Lower leg skin (tissue), 4 donors: Measurements from ENCODE around the gene AMOT. TPM values are rescaled to one million over a fixed set of nuclear protein-coding genes. Genes with fewer than 3 reads are reported as not detected.

Source experiments
- DNase-seq, 2 donors: peaks; one replicate each; pipeline ENCODE4 v3.0.0-alpha.2; 2019; ENCODE audit warnings: low spot score in 2 of 2
- H3K4me3 ChIP-seq: fragments of 200-600 bp; sonication (generic); 2 replicates; pipeline ENCODE4 v1.5.1; 2017; ENCODE audit warnings: mild to moderate bottlenecking, low read depth; ENCODE audit not compliant: poor library complexity, severe bottlenecking
- CTCF ChIP-seq, 3 donors: fragments of 450-650 bp; IDR thresholded peaks; one replicate each; pipeline ENCODE4 v1.5.1; 2016; ENCODE audit warnings: antibody characterized with exemption in 3 of 3, mild to moderate bottlenecking in 3 of 3, moderate library complexity in 2 of 3
- POLR2A ChIP-seq, 2 donors: fragments of 450-650 bp; IDR thresholded peaks; one replicate each; pipeline ENCODE4 v1.6.1; 2016 to 2017; ENCODE audit warnings: antibody characterized with exemption in 2 of 2, mild to moderate bottlenecking in 1 of 2, moderate library complexity in 1 of 2
- WGBS, 2 donors: methylation state at CpG; one replicate each; pipeline ENCODE4 v1.1.5; 2018; 5-methylcytosine and 5-hydroxymethylcytosine counted together
- intact Hi-C: fragments of 100-400 bp; cut with DNase I; formaldehyde crosslinking; loops from one replicate; pipeline ENCODE4 v1.15.0; 2023; ENCODE audit warnings: low total_unique reads
- total RNA-seq, 4 donors: library from RNA; depleted of rRNA; stranded (reverse); fragments of >200 nt; gene quantifications; one replicate each; pipeline ENCODE4 v1.1.0, GENCODE V29; 2016

Gene AMOT
- total RNA-seq, 4 donors from 2014 or later: 2.7 to 13.9 (median 10.3) TPM

GRCh38 chrX:112820364-112821268, 20.0 kb downstream of the AMOT start:
- no peak overlapping the region for H3K4me3 ChIP-seq
- 70 to 75% methylated on average over 3 of the region's 3 CpGs for WGBS, 2 donors
- intact Hi-C loops: no loop called here
- TF ChIP-seq CTCF (IDR thresholded peaks at IDR 0.05): no peak
- DNase-seq: no peak

GRCh38 chrX:112819813-112820212, 20.8 kb downstream of the AMOT start:
- DNase-seq: no peak
- TF ChIP-seq CTCF (IDR thresholded peaks at IDR 0.05): no peak
- TF ChIP-seq POLR2A (IDR thresholded peaks at IDR 0.05): no peak
- H3K4me3 ChIP-seq: no peak overlapping the region
- WGBS, 2 donors: 50 to 56% methylated on average over 1 of the region's 1 CpG
- intact Hi-C loops: no loop called here

- 21 to 30% methylated on average over 2 of the region's 2 CpGs for WGBS, 2 donors
- intact Hi-C loops: no loop called here
Measured at GRCh38 chrX:112819008-112819640, 21.5 kb downstream of the AMOT start.

GRCh38 chrX:112818114-112819007, 22.3 kb downstream of the AMOT start:
- WGBS, 2 donors: 49 to 74% methylated on average over 10 to 11 of the region's 11 CpGs
- intact Hi-C loops: no loop called here
- no peak overlapping the region for H3K4me3 ChIP-seq
- DNase-seq: no peak
- TF ChIP-seq POLR2A (IDR thresholded peaks at IDR 0.05) (no peak), CTCF (IDR thresholded peaks at IDR 0.05) (no peak)

More at GRCh38 chrX:112819008-112819640, 21.5 kb downstream of the AMOT start:
- H3K4me3 ChIP-seq: no peak overlapping the region
- DNase-seq: no peak
- TF ChIP-seq CTCF (IDR thresholded peaks at IDR 0.05): no peak

- intact Hi-C loops: no loop called here
- TF ChIP-seq POLR2A (IDR thresholded peaks at IDR 0.05) (no peak), CTCF (IDR thresholded peaks at IDR 0.05) (no peak)
- WGBS, 2 donors: 72 to 93% methylated on average over 2 of the region's 2 CpGs
- no peak for DNase-seq
- H3K4me3 ChIP-seq: no peak overlapping the region
Measured at GRCh38 chrX:112816908-112817307, 23.7 kb downstream of the AMOT start.
